HG03342 (cell line): ENCODE data around the gene NAA16.
"Not testable (repeated sequence)": the region's sequence is repeated elsewhere in the genome, so short reads cannot be mapped to it uniquely, and the experiment has no call there.

Experiments
- ATAC-seq: cut with Tn5 transposase; IDR thresholded peaks from one replicate; pipeline ENCODE4 v1.9.1; 2021; ENCODE audit warnings: mild to moderate bottlenecking, moderate library complexity; ENCODE audit not compliant: unreplicated experiment

NAA16 gene

GRCh38 chr13:41352935-41353840 is 42.1 kb downstream of the NAA16 start:
- ATAC-seq: peak; percentile 80

DNA sequence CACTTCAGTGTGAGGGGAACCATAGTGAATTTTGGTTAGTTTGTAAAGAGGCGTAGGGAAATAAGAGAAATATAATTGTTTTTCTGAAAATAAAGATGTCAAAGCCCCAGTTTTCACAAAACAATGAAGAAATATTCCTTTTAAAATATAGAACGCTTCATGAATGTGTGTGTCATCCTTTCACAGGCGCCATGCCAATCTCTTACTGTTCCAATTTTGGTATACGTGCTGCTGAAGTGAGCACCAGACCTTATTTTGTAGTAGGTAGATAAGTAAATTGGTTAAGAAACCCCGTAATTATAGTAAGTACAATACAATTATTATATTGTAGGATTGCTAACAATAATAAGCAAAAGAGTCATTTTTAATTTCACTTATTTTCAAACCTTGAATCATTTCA is 43.3 kb downstream of the NAA16 start:
- no peak for ATAC-seq

DNA sequence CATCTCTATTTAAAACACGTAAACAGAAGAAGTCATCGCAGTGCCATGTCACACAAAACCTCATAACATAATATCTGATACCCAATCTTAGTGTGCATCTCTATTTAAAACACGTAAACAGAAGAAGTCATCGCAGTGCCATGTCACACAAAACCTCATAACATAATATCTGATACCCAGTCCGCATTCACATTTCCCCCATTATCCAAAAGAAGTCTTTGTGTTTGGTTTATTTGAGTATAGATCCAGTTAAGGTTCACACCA is 45.2 kb downstream of the NAA16 start:
- not testable (repeated sequence) for ATAC-seq

GRCh38 chr13:41356786-41357185 is 45.7 kb downstream of the NAA16 start:
- no peak for ATAC-seq

DNA sequence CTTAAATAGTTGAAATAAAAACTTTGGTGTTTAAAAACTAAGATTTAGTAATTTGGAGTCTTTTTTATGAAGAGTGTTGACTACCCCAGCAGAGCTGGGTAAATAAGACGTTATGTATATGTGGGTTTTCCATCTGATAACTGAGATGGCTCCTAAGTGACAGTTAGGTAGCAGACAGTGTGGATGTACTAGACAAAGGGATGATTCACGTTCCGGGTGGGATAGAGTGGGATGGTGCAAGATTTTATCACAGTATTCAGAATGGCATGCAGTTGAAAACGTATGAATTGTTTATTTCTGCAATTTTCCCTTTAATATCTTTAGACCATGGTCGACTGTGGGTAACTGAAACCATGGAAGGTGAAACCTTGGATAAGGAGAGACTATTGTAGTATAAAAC is 50.4 kb downstream of the NAA16 start:
- ATAC-seq: no peak

- ATAC-seq: no peak
These were observed 53.0 kb downstream of the NAA16 start for GRCh38 chr13:41364043-41364442.

DNA sequence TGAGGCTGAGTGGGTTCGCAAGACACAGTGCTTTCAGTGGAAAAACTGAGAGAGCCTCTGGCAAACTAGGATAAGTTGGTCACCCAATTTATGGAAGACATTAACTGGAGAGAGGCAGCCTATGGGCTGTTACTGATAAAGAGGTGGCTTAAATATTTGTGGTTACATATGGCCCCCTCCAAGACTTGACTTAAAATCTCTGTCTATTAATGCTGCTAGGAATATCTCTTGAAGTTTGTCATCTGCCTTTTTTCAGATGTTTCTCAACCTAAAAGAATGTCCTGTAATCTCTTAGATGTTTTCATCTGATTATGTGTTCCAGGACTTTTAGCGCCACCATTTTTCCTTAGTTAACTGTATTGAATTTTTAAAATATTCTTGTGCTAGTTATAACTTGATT is 54.6 kb downstream of the NAA16 start:
- no peak for ATAC-seq

GRCh38 chr13:41370736-41371135 is 59.7 kb downstream of the NAA16 start:
- ATAC-seq: no peak

DNA sequence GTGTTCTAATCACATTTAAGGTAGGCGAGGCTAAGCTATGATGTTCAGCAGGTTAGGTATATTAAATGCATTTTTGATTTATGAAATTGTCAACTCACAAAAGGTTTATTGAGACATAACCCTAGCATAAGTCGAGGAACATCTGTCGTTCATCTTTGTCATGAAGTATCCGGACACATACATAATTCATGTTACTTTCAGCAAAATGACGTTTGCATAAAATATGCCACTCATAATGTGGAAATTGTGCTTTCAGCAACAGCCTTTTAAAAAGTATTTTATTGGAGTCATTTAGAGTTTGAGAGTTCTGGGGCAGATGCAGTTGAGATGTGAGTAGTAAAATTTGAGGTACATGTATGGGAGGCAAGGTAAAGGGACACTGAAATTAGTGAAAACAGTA is 66.4 kb downstream of the NAA16 start:
- ATAC-seq: no peak

DNA sequence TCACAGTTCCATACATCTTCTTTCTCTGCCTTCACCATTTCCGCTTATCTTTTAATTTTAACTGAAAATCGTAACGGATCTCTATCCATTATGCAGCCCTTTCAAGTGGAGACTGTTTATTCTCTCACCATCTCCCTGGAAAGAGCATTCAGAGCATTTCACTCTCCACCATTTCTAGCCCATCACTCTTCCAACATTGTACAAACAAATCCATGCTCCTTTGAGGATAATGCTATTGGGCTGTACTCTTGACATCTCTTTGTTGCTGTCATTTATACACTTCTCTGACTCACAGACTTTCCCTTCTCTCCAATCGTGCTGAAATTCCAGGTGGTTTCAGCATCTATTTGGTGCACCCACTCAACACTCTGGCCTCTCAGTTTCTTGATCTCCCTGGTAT is 71.4 kb downstream of the NAA16 start:
- ATAC-seq: no peak

- no peak for ATAC-seq
These were observed 72.3 kb downstream of the NAA16 start for GRCh38 chr13:41383386-41383785.

DNA sequence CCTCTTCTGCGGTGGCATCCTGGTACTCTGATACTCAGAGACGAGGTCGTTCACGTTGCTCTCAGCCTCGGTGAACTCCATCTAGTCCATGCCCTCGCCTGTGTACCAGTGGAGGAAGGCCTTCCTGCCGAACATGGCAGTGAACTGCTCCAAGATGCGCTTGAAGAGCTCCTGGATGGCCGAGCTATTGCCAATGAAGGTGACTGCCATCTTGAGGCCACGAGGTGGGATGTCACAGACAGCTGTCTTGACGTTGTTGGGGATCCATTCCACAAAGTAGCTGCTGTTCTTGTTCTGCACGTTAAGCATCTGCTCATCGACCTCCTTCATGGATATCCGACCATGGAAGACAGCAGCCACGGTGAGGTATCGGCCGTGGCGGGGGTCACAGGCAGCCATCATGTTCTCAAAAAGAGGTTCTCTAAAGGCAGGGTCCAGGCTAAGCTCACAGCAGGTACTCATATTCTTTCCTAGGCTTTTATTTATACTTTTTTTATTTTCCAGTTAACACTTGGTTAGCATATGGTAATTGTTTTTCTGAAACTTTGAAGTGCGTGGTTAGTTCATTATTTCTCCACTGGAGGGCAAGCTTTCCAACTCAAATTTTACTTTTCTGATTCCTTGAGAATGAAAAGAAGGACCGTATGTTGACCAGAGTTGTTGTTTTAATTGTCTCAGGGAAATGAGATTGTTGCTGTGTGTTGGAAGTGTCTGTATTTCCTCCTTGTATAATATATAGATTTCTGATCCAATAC is 73.9 kb downstream of the NAA16 start:
- ATAC-seq: no peak

DNA sequence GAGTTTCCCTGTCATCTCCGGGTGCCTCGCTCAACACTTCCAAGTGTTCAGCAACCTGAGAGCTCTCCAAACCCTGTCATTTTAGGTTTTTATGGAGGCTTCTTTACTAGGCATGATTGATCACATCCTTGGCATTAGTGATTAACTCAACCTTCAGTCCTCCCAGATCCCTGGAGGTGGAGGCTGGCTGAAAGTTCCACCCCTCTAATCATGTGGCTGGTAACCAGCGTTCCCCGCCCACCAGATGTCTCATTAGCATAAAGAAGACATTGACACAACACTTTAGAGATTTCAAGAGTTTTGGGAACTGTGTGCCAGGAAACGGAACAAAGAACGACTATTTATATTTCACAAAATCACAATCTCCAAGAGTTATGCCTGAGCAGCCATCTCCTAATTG is 75.1 kb downstream of the NAA16 start:
- ATAC-seq: no peak

GRCh38 chr13:41387576-41387975 is 76.5 kb downstream of the NAA16 start:
- ATAC-seq: no peak

DNA sequence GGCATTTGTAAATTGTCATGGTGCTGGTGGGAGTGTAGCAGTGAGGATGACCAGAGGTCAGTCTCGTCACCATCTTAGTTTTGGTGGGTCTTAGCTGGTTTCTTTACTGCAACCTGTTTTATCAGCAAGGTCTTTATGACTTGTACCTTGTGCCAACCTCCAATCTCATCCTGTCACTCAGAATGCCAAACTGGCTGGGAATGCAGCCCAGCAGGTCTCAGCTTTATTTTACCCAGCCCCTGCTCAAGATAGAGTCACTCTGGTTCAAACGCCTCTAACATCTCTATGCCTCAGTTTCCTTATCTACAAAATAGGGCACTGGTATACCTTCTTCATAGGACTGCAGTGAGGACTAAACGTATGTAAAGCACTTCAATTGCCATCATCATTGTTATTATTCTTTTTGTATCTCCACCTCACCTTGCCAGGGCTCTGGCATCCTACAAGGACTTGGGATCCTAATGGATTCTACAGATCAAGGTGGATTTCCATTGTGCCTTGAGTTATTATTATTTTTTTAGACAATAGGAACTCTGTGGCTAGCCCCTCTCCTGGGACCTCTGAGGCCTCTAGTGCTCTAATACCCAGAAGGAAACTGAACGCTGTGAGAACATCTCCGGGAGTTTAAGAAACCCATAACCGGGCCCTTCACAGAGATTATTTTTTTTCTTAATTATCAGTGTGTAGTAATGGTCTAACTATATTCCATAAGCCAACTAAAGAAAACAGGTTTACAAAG is 77.2 kb downstream of the NAA16 start:
- no peak for ATAC-seq

- no peak for ATAC-seq
These were observed 78.5 kb downstream of the NAA16 start for GRCh38 chr13:41389580-41389979.

GRCh38 chr13:41394166-41394565 is 83.1 kb downstream of the NAA16 start:
- ATAC-seq: no peak

- no peak for ATAC-seq
These were observed 87.6 kb downstream of the NAA16 start for GRCh38 chr13:41398494-41399170.

- ATAC-seq: no peak
These were observed 90.3 kb downstream of the NAA16 start for GRCh38 chr13:41401366-41401765.

- no peak for ATAC-seq
These were observed 91.8 kb downstream of the NAA16 start for GRCh38 chr13:41402691-41403511.
